Measurements from ENCODE around the gene FRMD4A.

DNA sequence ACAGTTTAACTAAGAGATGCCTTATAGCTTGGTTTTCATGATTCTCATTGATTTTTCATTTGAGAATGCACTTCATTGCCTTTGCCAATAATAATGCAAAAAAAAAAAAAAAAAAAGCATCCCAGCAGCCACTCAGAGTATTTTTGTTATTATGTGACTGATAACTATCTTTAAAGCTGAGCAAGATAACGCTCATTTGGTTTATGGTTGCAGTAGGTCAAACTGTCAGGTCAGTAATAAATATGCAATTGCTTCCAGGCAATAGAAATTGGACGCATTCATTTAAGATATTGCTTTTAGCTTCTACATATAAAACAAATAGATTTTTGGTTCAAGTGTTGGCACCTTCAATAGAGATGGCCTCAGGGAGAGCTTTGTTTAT lies 528.8 kb downstream of the FRMD4A start:
- no peak for TF ChIP-seq CTCF (IDR thresholded peaks at IDR 0.05)
- no peak for TF ChIP-seq EP300 (IDR thresholded peaks at IDR 0.05; ENCODE audit: low read depth)
- no peak for TF ChIP-seq POLR2AphosphoS5 (IDR thresholded peaks at IDR 0.05)
- TF ChIP-seq POLR2A (IDR thresholded peaks at IDR 0.05) = no peak
